HEK293 (cell line): ENCODE measurements around the gene GCK.

Experiments used
- CTCF ChIA-PET: fragments of 350-600 bp; formaldehyde crosslinking; extraction: SDS; loops from one replicate; lab custom pipeline; 2021; ENCODE audit warnings: antibody characterized with exemption; lab: Yijun Ruan, JAX
- POLR2A ChIA-PET: fragments of 300-600 bp; formaldehyde crosslinking; extraction: SDS; loops from one replicate; lab custom pipeline; 2020; ENCODE audit warnings: antibody characterized with exemption, inconsistent platforms; lab: Yijun Ruan, JAX
- H3K27ac ChIP-seq: fragments of 200-500 bp; sonication (Bioruptor generic); 2 replicates; pipeline ENCODE4 v1.5.1; 2014; ENCODE audit warnings: low read depth, low read length, control low read depth, inconsistent platforms; ENCODE audit errors: extremely low read depth
- H3K36me3 ChIP-seq, 2 experiments: fragments of 200-500 bp in 1 of 2; sonication (Bioruptor generic) in 1 of 2; 1 replicate in 1 of 2; 2 replicates in 1 of 2; pipeline ENCODE4 v1.5.1; 2014 to 2017; ENCODE audit warnings: inconsistent platforms in 2 of 2, low read length in 2 of 2; ENCODE audit not compliant: control insufficient read depth in 2 of 2, insufficient read depth in 1 of 2
- H3K4me1 ChIP-seq: fragments of 200-500 bp; sonication (Bioruptor generic); 2 replicates; pipeline ENCODE4 v1.5.1; 2014; ENCODE audit warnings: mild to moderate bottlenecking, low read length, inconsistent platforms; ENCODE audit not compliant: control insufficient read depth, insufficient read depth
- H3K4me3 ChIP-seq: 2 replicates; pipeline ENCODE4 v1.5.1; 2011; ENCODE audit warnings: low read depth, mild to moderate bottlenecking, control low read depth, low read length, moderate library complexity
- H3K9me3 ChIP-seq: fragments of 200-500 bp; sonication (Bioruptor generic); 2 replicates; pipeline ENCODE4 v1.5.1; 2014; ENCODE audit warnings: low read depth, low read length, inconsistent platforms; ENCODE audit not compliant: control insufficient read depth, insufficient read depth
- BCL11B ChIP-seq: fragments of 450-650 bp; formaldehyde crosslinking; IDR thresholded peaks from 2 replicates; pipeline ENCODE4 v1.5.1; 2016; ENCODE audit warnings: low read depth, missing biosample characterization, missing genetic modification characterization
- IKZF3 ChIP-seq: fragments of 450-650 bp; IDR thresholded peaks from 2 replicates; pipeline ENCODE4 v1.5.0; 2018; ENCODE audit warnings: missing biosample characterization, mild to moderate bottlenecking, missing genetic modification characterization, moderate library complexity
- KLF16 ChIP-seq: fragments of 450-650 bp; formaldehyde crosslinking; IDR thresholded peaks from 2 replicates; pipeline ENCODE4 v1.5.1; 2017; ENCODE audit warnings: missing biosample characterization, missing genetic modification characterization
- KLF9 ChIP-seq: fragments of 450-650 bp; formaldehyde crosslinking; IDR thresholded peaks from 2 replicates; pipeline ENCODE4 v1.5.1; 2016; ENCODE audit warnings: missing biosample characterization, missing genetic modification characterization, low read depth
- MYNN ChIP-seq: fragments of 450-650 bp; formaldehyde crosslinking; IDR thresholded peaks from 2 replicates; pipeline ENCODE4 v1.5.1; 2016; ENCODE audit warnings: missing biosample characterization, missing genetic modification characterization, borderline replicate concordance
- PRDM1 ChIP-seq: fragments of 450-650 bp; formaldehyde crosslinking; IDR thresholded peaks from 2 replicates; pipeline ENCODE4; 2016; ENCODE audit warnings: missing biosample characterization, missing genetic modification characterization
- PRDM6 ChIP-seq: fragments of 450-650 bp; formaldehyde crosslinking; IDR thresholded peaks from 2 replicates; pipeline ENCODE4 v1.5.1; 2017; ENCODE audit warnings: missing biosample characterization, missing genetic modification characterization
- SALL2 ChIP-seq: fragments of 450-650 bp; formaldehyde crosslinking; IDR thresholded peaks from 2 replicates; pipeline ENCODE4 v1.5.0; 2017; ENCODE audit warnings: missing biosample characterization, mild to moderate bottlenecking, missing genetic modification characterization, borderline replicate concordance
- ZNF18 ChIP-seq: fragments of 450-650 bp; formaldehyde crosslinking; IDR thresholded peaks from 2 replicates; pipeline ENCODE4 v1.5.1; 2016; ENCODE audit warnings: missing biosample characterization, missing genetic modification characterization
- ZNF221 ChIP-seq: fragments of 450-650 bp; formaldehyde crosslinking; IDR thresholded peaks from 2 replicates; pipeline ENCODE4 v1.5.1; 2017; ENCODE audit warnings: missing biosample characterization, missing genetic modification characterization, borderline replicate concordance
- ZNF280D ChIP-seq: fragments of 450-650 bp; formaldehyde crosslinking; IDR thresholded peaks from 2 replicates; pipeline ENCODE4 v1.5.1; 2016; ENCODE audit warnings: missing biosample characterization, missing genetic modification characterization
- ZNF292 ChIP-seq: fragments of 450-650 bp; formaldehyde crosslinking; IDR thresholded peaks from 2 replicates; pipeline ENCODE4 v1.5.1; 2016; ENCODE audit warnings: low read depth, missing biosample characterization, missing genetic modification characterization, borderline replicate concordance
- ZNF335 ChIP-seq: fragments of 450-650 bp; formaldehyde crosslinking; conservative IDR thresholded peaks from 2 replicates; pipeline ENCODE4 v1.5.1; 2016; ENCODE audit warnings: missing biosample characterization, missing genetic modification characterization
- ZNF548 ChIP-seq: fragments of 450-650 bp; formaldehyde crosslinking; IDR thresholded peaks from 2 replicates; pipeline ENCODE4 v1.5.1; 2016; ENCODE audit warnings: missing biosample characterization, missing genetic modification characterization
- ZNF596 ChIP-seq: fragments of 450-650 bp; IDR thresholded peaks from 2 replicates; pipeline ENCODE4 v1.5.0; 2018; ENCODE audit warnings: missing biosample characterization, mild to moderate bottlenecking, missing genetic modification characterization, moderate library complexity
- ZNF670 ChIP-seq: fragments of 450-650 bp; formaldehyde crosslinking; IDR thresholded peaks from 2 replicates; pipeline ENCODE4 v1.5.1; 2016; ENCODE audit warnings: missing biosample characterization, missing genetic modification characterization, low read depth
- ZNF768 ChIP-seq: fragments of 450-650 bp; formaldehyde crosslinking; IDR thresholded peaks from 2 replicates; pipeline ENCODE4 v1.5.1; 2018; ENCODE audit warnings: missing biosample characterization, mild to moderate bottlenecking, missing genetic modification characterization
- ZNF791 ChIP-seq: fragments of 450-650 bp; formaldehyde crosslinking; IDR thresholded peaks from 2 replicates; pipeline ENCODE4 v1.5.1; 2016; ENCODE audit warnings: missing biosample characterization, missing genetic modification characterization

GCK gene

GRCh38 chr7:44217852-44218402 lies 28.7 kb upstream of the GCK start (continued):
- TF ChIP-seq ZNF280D (tag by site-specific recombination) (no peak), PRDM1 (tag by site-specific recombination) (no peak), KLF9 (tag by site-specific recombination) (no peak), ZNF292 (tag by site-specific recombination) (no peak), ZNF670 (tag by site-specific recombination) (no peak), ZNF335 (tag by site-specific recombination) (no peak), ZNF221 (tag by site-specific recombination) (no peak), ZNF596 (no peak), MYNN (tag by site-specific recombination) (no peak), BCL11B (tag by site-specific recombination) (no peak)

DNA sequence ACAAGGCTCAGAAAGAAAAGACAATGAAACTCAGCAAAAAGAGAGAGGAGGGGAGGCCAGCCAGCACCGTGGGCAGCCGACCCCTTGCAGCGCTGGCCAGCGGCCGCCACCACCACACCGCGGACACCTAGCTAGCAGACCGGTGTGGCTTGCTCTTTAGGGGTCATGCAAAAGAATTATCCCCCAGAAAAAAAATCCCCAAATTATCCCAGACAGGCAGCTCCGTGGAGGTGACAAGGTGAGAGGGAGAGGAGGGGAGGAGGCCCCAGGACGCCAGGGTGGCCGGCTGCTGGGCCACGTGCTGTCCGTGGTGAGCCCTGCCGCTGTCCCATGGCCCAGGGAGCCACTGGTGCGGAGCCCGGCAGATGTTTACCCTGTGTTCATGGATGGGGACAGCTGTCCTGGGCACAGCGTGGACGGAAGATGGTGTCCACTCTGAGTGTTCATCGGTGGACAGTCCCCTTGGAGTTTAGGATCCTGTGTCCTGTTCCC lies 28.0 kb upstream of the GCK start:
- Histone ChIP-seq H3K4me3 (no peak overlapping the region), H3K4me1 (no peaks in the 10 kb centered on the region), H3K9me3 (no peaks in the 10 kb centered on the region), H3K36me3 (peaks cover 0 to 12% of the 10 kb centered on the region in 2 experiments; a peak in 1 of 3 replicates), H3K27ac (no peak overlapping the region)
- TF ChIP-seq ZNF768 (tag by site-specific recombination) (no peak), SALL2 (tag by site-specific recombination) (no peak), ZNF548 (tag by site-specific recombination) (no peak), IKZF3 (no peak), KLF16 (tag by site-specific recombination) (no peak), ZNF791 (tag by site-specific recombination) (no peak), ZNF18 (tag by site-specific recombination) (no peak), PRDM6 (tag by site-specific recombination) (no peak)
- POLR2A ChIA-PET = interaction anchor here (0.8 kb wide), 1 partner anchor 173 kb away, joined by 3 read pairs; the partner anchor contains the start of gene DBNL
- CTCF ChIA-PET = no interaction called here
